Coronary artery (tissue), 2 donors: Measurements from ENCODE around the gene FKBP7.
"Not testable (repeated sequence)": the region's sequence is repeated elsewhere in the genome, so short reads cannot be mapped to it uniquely, and the experiment has no call there.

Experiments
- DNase-seq: peaks from one replicate; pipeline ENCODE4 v3.0.0-alpha.2; 2017; ENCODE audit warnings: low spot score
- H3K27ac ChIP-seq, 2 donors: fragments of 200-600 bp; sonication (generic); one replicate each; pipeline ENCODE4 v1.5.1; 2016 to 2019
- H3K4me3 ChIP-seq: fragments of 200-600 bp; sonication (generic); 2 replicates; pipeline ENCODE4 v1.5.1; 2016; ENCODE audit warnings: mild to moderate bottlenecking, moderate library complexity
- CTCF ChIP-seq: fragments of 200-600 bp; sonication (generic); IDR thresholded peaks from one replicate; pipeline ENCODE4 v1.5.1; 2019; ENCODE audit warnings: antibody characterized with exemption

FKBP7 gene

DNA sequence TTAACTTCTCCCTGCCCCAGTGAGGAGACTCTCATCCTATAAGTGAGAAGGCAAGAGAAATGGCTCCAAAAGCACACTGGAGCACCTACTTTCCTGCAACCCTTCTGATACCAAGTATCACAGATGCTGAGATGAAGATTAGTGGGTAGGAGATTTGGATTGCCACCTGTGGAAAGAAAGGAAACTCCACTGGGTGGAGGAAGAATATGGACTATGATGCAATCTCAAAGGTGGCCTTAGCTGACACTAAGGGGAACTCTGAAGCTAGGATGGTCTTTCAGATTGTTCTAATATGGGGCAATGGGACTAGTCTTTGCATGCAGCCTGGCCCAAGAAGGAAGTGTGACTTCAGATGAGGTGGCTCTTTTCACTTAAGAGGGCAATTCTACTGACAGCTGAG is 49.1 kb downstream of the FKBP7 start:
- TF ChIP-seq CTCF = no peak

GRCh38 chr2:178428396-178428806 is 50.0 kb downstream of the FKBP7 start:
- H3K4me3 ChIP-seq = no peak overlapping the region
- DNase-seq = no peak
- no peak for TF ChIP-seq CTCF
- H3K27ac ChIP-seq = no peak overlapping the region

More for the DNA sequence above, 49.1 kb downstream of the FKBP7 start:
- no peak for DNase-seq
- no peak overlapping the region for H3K27ac ChIP-seq
- no peak overlapping the region for H3K4me3 ChIP-seq

DNA sequence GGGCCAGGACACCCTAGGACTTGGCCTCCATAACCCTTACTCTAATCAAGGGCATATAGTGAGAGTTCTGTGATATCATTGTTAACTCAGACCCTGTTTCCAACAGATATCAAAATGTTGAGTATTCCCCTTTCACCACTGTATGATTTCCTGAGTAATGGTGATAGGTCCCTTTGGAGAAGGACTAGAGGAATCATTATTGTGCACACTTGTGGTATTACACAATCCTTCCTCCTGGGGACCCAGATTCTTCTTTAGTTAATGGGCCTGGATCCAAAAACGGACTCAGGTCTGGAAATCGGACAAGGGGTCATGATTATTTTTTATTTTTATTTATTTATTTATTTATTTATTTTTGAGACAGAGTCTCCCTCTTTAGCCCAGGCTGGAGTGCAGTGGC is 50.9 kb downstream of the FKBP7 start:
- Histone ChIP-seq H3K4me3 (no peak overlapping the region), H3K27ac (no peak overlapping the region)
- DNase-seq = no peak
- TF ChIP-seq CTCF = no peak

DNA sequence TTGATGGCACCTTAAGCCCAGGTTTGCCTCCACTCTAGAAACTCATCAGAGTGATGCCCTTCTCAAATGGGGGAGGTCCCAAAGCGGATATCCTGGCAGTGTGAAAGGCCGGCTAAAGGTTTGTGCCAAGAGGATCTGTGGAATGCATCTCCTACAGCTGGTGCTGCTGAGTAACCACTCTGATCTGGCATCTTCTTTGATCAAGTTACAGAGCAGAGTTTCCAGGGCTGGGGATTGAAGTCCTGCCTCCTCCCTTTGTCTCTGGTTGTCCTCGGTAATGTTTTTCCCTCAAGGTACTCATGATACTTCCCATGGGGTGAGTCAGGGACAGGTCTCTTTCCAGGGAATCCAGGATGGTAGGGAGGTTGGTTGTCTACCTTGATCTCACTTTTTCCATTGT is 52.0 kb downstream of the FKBP7 start:
- DNase-seq = no peak
- Histone ChIP-seq H3K4me3 (no peak overlapping the region), H3K27ac (no peak overlapping the region)
- TF ChIP-seq CTCF = no peak

DNA sequence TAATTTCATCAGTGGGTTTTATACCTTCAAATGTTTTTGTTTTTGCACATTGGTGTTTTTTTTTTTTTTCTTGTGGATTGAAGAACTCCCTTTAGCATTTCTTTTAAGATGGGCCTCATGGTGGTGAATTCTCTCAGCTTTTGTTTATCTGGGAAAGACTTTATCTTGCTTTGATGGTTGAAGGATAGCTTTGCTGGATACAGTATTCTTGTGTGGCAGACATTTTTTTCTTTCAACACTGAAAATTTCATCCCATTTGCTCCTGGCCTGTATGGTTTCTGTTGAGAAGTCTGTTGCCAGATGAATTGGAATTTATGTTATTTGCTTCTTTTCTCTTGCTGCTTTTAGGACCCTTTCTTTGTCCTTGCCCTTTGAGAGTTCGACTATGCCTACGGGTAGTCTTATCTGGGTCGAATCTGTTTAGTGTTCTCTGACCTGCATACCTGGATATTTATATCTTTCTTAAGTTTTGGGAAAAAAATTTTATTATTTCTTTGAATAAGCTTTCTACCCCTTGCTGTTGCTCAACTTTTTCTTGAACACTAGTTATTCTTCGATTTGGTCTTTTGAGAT is 53.1 kb downstream of the FKBP7 start:
- no peak for TF ChIP-seq CTCF
- Histone ChIP-seq H3K4me3 (no peak overlapping the region), H3K27ac (no peak overlapping the region)
- no peak for DNase-seq

GRCh38 chr2:178423746-178424145 is 54.7 kb downstream of the FKBP7 start:
- not testable (repeated sequence) for H3K27ac ChIP-seq, H3K4me3 ChIP-seq, DNase-seq

DNA sequence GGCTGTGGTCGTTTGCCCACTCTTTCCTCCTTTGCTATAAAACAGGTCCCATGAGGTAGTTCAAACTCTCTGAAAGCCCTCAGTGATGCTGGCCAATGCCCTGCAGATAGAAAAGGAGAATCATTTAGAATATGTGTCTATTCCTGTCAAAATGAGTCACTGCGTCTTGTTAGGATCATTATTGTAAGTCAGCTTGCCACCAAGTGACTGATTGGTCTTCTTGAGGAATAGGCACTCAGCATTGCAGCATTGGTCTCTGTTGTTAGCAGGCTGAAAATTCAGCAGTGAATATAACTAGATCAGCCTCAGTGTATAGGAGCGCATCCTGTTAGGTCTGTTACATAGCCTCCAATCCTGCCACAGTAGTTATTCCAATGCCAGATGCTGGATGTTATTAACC is 56.3 kb downstream of the FKBP7 start:
- DNase-seq = no peak
- no peak overlapping the region for H3K27ac ChIP-seq
- no peak overlapping the region for H3K4me3 ChIP-seq
- no peak for TF ChIP-seq CTCF
